ENCODE data around the gene CBS. TPM values are rescaled to one million over a fixed set of nuclear protein-coding genes. Genes with fewer than 3 reads are reported as not detected.
"Not testable (repeated sequence)": the region's sequence is repeated elsewhere in the genome, so short reads cannot be mapped to it uniquely, and the experiment has no call there.

CBS gene
- total RNA-seq, 8 experiments from 2014 or later, result 8.3 to 78.8 (median 53.7) TPM

DNA sequence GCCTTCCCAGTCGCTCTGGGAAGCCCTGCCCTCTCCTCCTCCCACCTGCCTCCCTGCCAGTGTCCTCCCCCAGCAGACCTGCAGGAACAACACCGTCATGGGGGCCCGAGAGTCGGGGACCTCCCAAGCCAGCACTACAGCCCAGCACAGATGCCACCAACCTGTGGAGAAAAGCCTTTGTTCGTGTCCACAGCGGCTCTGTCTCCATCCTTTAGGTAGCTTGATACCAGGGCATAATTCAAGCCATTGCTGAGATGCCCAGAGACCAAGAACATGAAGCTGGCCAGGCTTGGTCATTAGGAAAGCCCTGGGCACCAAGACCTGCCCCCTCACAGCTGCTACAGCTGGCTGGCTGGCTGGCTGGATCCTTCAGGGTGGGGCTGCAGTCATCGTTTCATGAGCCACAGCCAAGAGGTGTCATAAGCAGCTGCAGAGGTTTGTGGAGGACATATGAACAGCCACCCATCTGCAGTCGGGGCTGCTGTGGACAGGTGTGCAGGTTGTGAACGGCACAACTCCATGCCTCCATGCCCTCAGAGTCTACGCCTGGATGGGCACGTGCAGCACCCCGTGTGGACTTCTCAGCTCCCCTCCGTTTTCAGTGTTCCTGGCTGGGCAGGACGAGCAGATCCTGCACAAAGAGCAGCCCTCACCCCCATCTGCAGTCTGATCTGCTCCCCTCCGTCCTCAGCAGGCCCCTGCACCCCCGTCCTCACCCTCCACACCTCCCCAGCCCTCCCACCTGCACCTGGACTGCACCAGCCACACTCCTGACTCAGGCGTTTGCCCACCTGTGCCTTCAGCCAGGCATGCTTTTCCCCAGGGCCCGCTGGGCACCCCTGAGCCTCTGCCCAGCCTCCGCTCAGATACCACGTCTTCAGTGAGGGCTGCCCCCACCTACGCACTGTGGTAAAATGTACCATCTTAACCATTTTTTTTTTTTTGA, 29.5 kb downstream of the CBS start:
- H3K27ac ChIP-seq; H3K4me1 ChIP-seq (replicated peaks in 1 of 2); in situ Hi-C loops (cut with MboI; ENCODE audit: low pct_unique_long_range_greater_than_20kb in 2 of 9, low sequenced_read_pairs in 9 of 9, unreplicated experiment in 9 of 9); H3K4me3 ChIP-seq: not testable (repeated sequence)
- WGBS, 10 experiments, result no CpG with 5 or more reads among the region's 21 CpGs
- ATAC-seq (replicated peaks in 6 of 8), result peak in 6 of 8 experiments; percentile 9 to 84 (median 56)

DNA sequence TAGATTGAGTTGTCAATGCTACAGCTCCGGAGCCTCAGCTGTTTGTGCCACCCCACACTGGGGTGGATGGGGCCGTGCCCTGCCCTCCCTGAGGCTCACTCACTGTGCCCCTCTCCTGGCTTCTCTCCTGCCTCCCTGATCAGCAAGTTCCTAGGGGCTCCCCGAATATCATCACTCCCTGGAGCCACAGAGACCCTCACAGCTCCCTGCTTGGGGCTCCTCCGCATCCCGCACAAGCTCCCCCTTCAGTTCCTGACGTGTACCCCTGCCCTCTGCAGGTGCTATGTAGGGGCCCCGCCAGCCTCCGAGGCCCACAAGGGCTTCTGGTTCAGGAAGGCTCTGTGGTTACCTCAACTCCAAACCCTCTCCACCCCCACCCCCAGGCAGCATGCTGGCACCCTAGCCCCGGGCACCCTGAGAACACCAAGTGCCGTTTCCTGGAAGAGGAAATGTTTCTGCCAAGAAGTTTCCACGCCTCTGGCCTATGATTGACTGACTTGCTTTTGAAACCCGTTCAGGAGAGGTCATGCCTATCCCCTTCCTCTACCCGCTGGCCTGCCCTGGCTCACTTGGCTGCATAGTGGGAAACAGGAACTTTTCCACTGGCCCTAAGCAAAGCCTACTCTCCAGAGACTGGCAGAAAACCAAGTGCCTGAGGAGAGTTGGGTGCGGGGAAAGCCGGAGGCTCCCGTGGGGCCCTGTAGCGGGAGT, 30.3 kb downstream of the CBS start:
- H3K4me3 ChIP-seq; H3K27ac ChIP-seq; H3K4me1 ChIP-seq (replicated peaks in 1 of 2); in situ Hi-C loops (cut with MboI; ENCODE audit: low pct_unique_long_range_greater_than_20kb in 2 of 9, low sequenced_read_pairs in 9 of 9, unreplicated experiment in 9 of 9): not testable (repeated sequence)
- ATAC-seq (replicated peaks in 6 of 8), result peak; percentile 35 to 79 (median 60)
- WGBS, 10 experiments, result no CpG with 5 or more reads among the region's 17 CpGs

DNA sequence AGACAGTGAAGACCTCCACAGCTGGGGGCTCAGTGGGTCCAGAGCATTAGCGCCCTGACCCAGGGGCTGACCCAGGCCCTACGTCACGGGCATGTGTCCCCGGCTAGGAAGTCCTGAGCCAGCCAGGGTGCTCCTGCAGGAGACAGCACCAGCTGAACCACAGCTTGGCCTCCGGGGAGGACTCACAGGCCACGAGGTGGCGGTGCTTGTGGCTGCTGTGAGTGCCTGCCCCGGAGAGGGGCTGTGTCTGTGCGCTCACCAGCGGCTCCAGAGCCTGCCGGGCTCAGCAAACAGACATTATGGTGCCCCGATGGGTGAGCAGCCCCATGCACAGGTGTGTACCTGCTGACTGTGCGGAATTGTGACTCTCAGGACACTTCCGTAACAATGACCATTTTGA, 31.1 kb downstream of the CBS start:
- WGBS, 10 experiments, result no CpG with 5 or more reads among the region's 14 CpGs
- in situ Hi-C loops (cut with MboI; ENCODE audit: low pct_unique_long_range_greater_than_20kb in 2 of 9, low sequenced_read_pairs in 9 of 9, unreplicated experiment in 9 of 9); H3K27ac ChIP-seq; H3K4me1 ChIP-seq (replicated peaks in 1 of 2); H3K4me3 ChIP-seq: not testable (repeated sequence)
- peak in 1 of 8 experiments; percentile 23 for ATAC-seq (replicated peaks in 6 of 8)

DNA sequence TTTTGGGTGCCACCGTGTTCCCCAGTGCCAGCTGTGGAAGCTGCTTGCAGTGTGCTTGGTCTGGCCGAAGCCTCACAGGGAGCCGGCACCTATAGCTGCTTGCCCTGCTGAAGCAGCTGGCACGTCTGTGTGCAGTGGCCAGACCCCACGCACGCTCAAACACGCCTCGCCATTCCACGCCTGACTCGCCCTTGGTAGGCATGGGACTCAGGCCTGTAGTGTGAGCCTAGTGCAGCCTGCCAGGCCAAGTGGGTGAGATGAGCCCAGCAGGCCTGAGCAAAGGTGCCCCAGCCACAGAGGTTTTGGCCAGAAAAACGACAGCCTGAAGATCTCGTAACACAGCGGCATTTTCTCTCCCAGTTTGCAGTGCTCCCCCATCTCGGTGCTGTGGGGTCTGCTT, 32.3 kb downstream of the CBS start:
- WGBS, 10 experiments, result no CpG with 5 or more reads among the region's 14 CpGs
- H3K4me1 ChIP-seq (replicated peaks in 1 of 2); ATAC-seq (replicated peaks in 6 of 8); H3K4me3 ChIP-seq; H3K27ac ChIP-seq; in situ Hi-C loops (cut with MboI; ENCODE audit: low pct_unique_long_range_greater_than_20kb in 2 of 9, low sequenced_read_pairs in 9 of 9, unreplicated experiment in 9 of 9): not testable (repeated sequence)

DNA sequence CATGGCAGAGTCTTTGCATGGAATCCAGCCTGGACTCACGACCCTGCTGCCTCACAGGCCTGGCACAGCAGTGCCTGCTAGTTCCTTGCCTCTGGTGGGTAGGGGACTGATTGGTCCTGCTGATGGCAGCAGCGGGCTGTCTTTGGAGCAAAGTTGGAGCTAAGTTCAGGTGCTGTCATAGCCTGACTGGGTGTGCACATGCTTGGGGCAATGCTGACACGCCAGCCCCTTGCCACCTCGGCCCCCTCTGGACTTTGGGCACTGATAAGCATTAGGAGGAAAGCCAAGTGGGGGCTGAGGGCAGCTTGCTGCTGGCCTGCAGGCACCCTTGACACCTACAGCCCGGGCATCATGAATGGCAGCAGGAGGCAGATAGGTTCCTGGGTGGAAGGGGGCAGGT, 33.5 kb downstream of the CBS start:
- in situ Hi-C loops (cut with MboI; ENCODE audit: low pct_unique_long_range_greater_than_20kb in 2 of 9, low sequenced_read_pairs in 9 of 9, unreplicated experiment in 9 of 9); H3K4me3 ChIP-seq; H3K27ac ChIP-seq; ATAC-seq (replicated peaks in 6 of 8); H3K4me1 ChIP-seq (replicated peaks in 1 of 2): not testable (repeated sequence)
- no CpG with 5 or more reads among the region's 5 CpGs for WGBS, 10 experiments

DNA sequence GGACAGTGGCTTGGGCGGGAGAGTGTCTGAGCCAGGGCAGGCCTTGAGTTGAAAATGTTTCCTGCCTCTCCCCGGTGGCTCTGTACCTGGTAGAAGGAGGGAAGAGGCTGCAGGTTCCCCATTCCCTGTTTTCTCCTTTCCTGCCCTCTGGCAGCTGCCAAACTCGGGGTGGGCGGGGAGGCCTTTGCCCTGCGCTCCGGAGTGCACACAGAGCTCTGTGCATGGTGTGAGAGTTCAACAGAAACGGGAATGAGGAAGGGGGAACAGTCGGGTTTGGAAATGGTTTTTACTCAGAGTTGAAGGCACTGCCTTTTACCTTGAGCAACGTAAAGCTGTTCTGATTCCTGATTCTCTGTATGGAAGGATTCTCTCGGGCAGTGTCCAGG, 37.0 kb downstream of the CBS start:
- H3K4me1 ChIP-seq (replicated peaks in 1 of 2); ATAC-seq (replicated peaks in 6 of 8); in situ Hi-C loops (cut with MboI; ENCODE audit: low pct_unique_long_range_greater_than_20kb in 2 of 9, low sequenced_read_pairs in 9 of 9, unreplicated experiment in 9 of 9); H3K4me3 ChIP-seq; H3K27ac ChIP-seq: not testable (repeated sequence)
- no CpG with 5 or more reads among the region's 10 CpGs for WGBS, 10 experiments

DNA sequence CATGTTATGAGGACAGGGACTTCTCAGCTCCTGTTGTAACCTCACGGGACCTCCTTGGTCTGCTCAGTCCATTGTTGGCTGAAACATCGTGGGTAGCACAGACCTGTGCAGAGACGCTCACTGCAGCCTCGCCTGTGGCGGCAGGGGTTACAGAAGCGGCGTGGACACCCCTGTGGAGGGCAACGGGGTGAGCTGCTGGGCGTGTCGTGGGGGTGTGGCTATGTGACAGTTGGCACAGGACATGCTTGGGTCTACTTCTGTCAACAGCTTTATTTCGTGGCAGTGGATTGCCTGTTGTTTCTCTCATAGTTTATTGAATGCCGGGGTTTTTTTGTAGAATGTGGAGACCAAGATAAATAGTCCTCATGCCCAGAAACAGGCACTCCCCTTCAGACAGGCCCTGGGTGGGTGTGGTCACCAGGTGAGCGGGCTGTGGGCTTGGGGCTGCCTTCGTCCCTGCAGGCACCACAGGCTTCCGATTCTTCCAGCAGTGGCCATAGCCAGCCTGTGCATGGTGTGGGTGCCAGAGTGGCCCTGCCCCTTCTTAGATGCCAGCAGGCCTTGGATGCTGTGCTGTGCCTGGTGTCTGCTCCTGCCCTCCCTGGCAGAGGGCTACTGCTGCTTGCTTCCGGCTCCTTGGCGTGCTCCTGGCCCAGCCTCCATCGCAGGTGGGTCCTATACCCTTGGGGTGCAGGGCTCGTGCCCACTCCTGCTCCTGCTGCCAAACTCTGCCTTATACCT, 37.5 kb downstream of the CBS start:
- ATAC-seq (replicated peaks in 6 of 8); H3K27ac ChIP-seq; H3K4me1 ChIP-seq (replicated peaks in 1 of 2); H3K4me3 ChIP-seq; in situ Hi-C loops (cut with MboI; ENCODE audit: low pct_unique_long_range_greater_than_20kb in 2 of 9, low sequenced_read_pairs in 9 of 9, unreplicated experiment in 9 of 9): not testable (repeated sequence)
- WGBS, 10 experiments, result no CpG with 5 or more reads among the region's 19 CpGs

DNA sequence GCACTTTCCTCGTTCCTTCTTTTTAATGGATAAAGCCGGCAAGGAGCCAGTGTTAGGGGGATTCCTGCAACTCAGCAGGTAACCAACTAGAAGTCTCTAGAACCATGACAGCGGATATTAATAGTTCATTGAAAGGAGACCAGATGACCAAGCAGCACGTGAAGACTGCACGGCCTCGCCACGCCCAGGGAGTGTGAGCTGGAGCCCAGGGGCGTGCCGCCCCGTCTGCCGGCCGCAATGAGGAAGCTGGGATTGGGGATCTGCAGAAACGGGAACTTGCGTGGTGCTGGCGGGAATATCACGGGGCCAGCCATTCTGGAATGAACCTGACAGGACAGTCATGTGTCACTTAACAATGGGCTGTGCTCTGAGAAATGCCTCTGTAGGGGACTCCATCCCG, 38.7 kb downstream of the CBS start:
- H3K4me3 ChIP-seq; in situ Hi-C loops (cut with MboI; ENCODE audit: low pct_unique_long_range_greater_than_20kb in 2 of 9, low sequenced_read_pairs in 9 of 9, unreplicated experiment in 9 of 9); H3K4me1 ChIP-seq (replicated peaks in 1 of 2); H3K27ac ChIP-seq: not testable (repeated sequence)
- WGBS, 10 experiments, result no CpG with 5 or more reads among the region's 17 CpGs
- peak in 2 of 8 experiments; percentile 33 to 43 for ATAC-seq (replicated peaks in 6 of 8)

DNA sequence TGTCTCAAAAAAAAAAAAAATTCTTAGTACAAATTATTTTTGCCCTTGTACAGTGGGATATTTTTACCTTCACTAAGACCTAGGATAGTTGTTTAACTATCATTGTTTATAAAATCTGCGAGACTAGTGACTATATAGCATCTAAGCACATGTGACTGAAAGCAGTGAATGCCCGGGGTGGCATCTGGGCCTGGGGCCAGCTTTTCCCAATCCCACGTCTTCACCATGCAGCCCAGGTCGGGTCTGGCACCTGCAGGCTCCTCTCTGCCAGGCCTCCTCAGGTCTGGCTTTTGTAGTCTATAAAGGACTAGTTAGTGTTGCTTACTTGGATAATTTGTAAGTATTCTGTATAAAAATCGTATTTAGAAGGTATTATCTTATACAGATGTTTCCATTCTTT, 40.8 kb downstream of the CBS start:
- no peak overlapping the region for H3K4me3 ChIP-seq
- H3K27ac ChIP-seq, result no peak overlapping the region
- no peak for ATAC-seq (replicated peaks in 6 of 8)
- no peaks in the 10 kb centered on the region for H3K4me1 ChIP-seq (replicated peaks in 1 of 2)
- in situ Hi-C loops (cut with MboI; ENCODE audit: low pct_unique_long_range_greater_than_20kb in 2 of 9, low sequenced_read_pairs in 9 of 9, unreplicated experiment in 9 of 9), result no loop called here
- WGBS, 10 experiments, result 80 to 100% (median 92%) methylated on average over 1 to 3 of the region's 5 CpGs; no CpG with 5 or more reads in 4 of the 10 experiments

DNA sequence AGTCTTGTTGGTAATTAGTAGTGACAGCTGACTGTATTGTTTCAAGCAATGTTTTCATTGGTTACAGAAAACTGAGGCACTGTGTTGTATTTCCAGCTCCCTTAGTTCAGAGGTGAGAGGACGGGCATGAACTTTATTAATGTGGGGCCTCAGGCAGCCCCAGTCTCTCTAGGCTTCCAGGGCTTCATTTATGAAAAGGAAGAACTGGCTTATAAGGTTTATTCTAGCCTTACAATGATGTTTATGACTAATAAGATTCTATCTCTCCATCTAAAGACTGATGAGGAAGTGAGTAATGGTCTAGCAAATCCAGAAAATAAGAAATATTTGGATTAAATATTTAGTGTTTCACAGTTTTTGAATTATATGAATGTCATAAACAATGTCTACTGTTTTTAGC, 41.5 kb downstream of the CBS start:
- H3K27ac ChIP-seq, result no peak overlapping the region
- H3K4me1 ChIP-seq (replicated peaks in 1 of 2), result no peaks in the 10 kb centered on the region
- ATAC-seq (replicated peaks in 6 of 8), result no peak
- in situ Hi-C loops (cut with MboI; ENCODE audit: low pct_unique_long_range_greater_than_20kb in 2 of 9, low sequenced_read_pairs in 9 of 9, unreplicated experiment in 9 of 9), result no loop called here
- no peak overlapping the region for H3K4me3 ChIP-seq
- 38 to 100% (median 95%) methylated on average over 1 of the region's 1 CpG; no CpG with 5 or more reads in 4 of the 10 experiments for WGBS, 10 experiments

DNA sequence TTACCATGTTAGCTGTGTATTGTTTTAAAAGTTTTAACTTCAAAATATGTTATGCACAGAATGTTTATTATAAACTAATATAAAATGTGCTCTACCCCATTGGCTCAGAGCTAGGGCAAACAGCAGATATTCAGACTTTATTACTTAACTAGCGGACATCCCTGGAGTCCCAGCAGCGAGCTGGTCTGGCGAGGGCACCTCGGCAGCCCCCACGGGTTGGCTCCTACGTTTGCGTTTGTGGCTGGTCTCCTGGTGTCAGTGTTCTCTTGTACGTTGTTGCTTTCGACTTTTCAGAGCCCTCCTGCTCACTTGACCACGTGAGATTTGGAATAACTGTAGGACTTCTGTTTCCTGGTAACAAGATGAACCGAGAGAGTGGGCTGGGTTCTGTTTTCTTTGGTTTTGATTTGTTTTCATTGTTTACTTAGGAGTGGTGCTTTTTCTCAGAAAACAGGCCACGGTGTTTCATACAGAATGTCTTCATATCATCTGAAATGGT, 44.5 kb downstream of the CBS start:
- no peaks in the 10 kb centered on the region for H3K4me1 ChIP-seq (replicated peaks in 1 of 2)
- peak in 1 of 8 experiments; percentile 90 for ATAC-seq (replicated peaks in 6 of 8)
- no peak overlapping the region for H3K27ac ChIP-seq
- H3K4me3 ChIP-seq, result no peak overlapping the region
- WGBS, 10 experiments, result 80 to 100% (median 92%) methylated on average over 1 to 9 of the region's 12 CpGs
- in situ Hi-C loops (cut with MboI; ENCODE audit: low pct_unique_long_range_greater_than_20kb in 2 of 9, low sequenced_read_pairs in 9 of 9, unreplicated experiment in 9 of 9), result no loop called here

DNA sequence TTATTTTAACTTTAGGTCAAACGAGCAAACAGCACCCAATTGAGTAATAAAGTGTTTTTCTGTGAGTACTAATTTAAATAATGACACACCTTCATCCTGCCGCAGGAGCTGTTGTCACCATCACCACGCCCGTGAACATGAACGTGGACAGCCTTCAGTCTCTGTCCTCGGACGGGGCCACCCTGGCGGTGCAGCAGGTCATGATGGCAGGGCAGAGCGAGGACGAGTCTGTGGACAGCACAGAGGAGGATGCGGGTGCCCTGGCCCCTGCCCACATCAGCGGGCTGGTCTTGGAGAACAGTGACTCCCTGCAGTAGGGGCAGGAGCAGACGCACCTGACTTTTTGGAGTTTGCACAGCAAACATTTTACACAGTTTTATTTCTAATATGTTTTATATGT, 45.9 kb downstream of the CBS start:
- H3K4me3 ChIP-seq, result no peak overlapping the region
- H3K4me1 ChIP-seq (replicated peaks in 1 of 2), result no peaks in the 10 kb centered on the region
- ATAC-seq (replicated peaks in 6 of 8), result no peak
- 62 to 100% (median 93%) methylated on average over 1 to 10 of the region's 13 CpGs; no CpG with 5 or more reads in 1 of the 10 experiments for WGBS, 10 experiments
- H3K27ac ChIP-seq, result no peak overlapping the region
- in situ Hi-C loops (cut with MboI; ENCODE audit: low pct_unique_long_range_greater_than_20kb in 2 of 9, low sequenced_read_pairs in 9 of 9, unreplicated experiment in 9 of 9), result no loop called here
